GM23248 (cell line): ENCODE data around the gene SEL1L3.

Experiments used
- EZH2 ChIP-seq: fragments of 200-600 bp; sonication (generic); IDR thresholded peaks from 2 replicates; pipeline ENCODE4 v1.6.1; 2018; ENCODE audit warnings: antibody characterized with exemption, mild to moderate bottlenecking; ENCODE audit not compliant: insufficient read depth, poor library complexity, severe bottlenecking
- EZH2phosphoT487 ChIP-seq: fragments of 200-600 bp; sonication (generic); IDR thresholded peaks from 2 replicates; pipeline ENCODE4 v1.6.1; 2018; ENCODE audit warnings: antibody characterized with exemption, moderate library complexity, mild to moderate bottlenecking, low read depth; ENCODE audit not compliant: insufficient read depth

DNA sequence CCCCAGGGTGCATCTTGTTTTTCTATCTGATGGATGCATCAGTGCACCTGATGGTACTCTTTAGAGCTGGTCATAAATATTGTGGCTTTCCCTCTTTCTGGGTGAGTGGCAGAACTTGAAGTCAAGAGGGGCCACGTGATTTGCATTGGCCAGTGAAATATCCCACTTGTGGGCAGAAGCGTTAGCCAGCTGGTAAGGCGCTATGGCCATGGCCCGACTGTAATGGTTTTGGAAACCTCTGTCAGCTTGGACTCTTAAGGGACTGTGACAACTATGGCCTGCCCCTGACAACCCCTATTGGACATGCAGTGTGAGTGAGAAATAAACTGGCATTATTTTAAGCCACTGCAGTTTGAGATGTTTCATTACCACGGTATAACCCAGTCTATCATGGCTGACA lies 72.8 kb downstream of the SEL1L3 start:
- TF ChIP-seq EZH2 (no peak), EZH2phosphoT487 (no peak)
